Psoas muscle (tissue), 8 donors: ENCODE measurements around the gene ATG7. TPM values are rescaled to one million over a fixed set of nuclear protein-coding genes. Genes with fewer than 3 reads are reported as not detected.

Experiments
- ATAC-seq, 4 donors: fragments of 200-7000 bp; cut with Tn5 transposase; one replicate each; pipeline ENCODE4 v1.9.1; 2020; ENCODE audit warnings: moderate library complexity in 3 of 4, mild to moderate bottlenecking in 2 of 4
- DNase-seq, 2 donors: peaks; one replicate each; pipeline ENCODE4 v3.0.0-alpha.2; 2020
- H3K27ac ChIP-seq: fragments of 200-600 bp; one replicate; pipeline ENCODE4 v1.8.0; 2022
- H3K27me3 ChIP-seq, 3 donors: fragments of 200-600 bp in 1 of 3; one replicate each; pipeline versions ENCODE4 v1.6.1 to v1.8.0; 2013 to 2022; ENCODE audit warnings: low read length in 2 of 3, mild to moderate bottlenecking in 2 of 3, moderate library complexity in 1 of 3; ENCODE audit not compliant: insufficient read depth in 3 of 3
- H3K36me3 ChIP-seq, 2 donors: fragments of 200-600 bp in 1 of 2; one replicate each; pipeline versions ENCODE4 v1.6.1 to v1.8.0; 2013 to 2022; ENCODE audit warnings: low read depth in 1 of 2, mild to moderate bottlenecking in 1 of 2, moderate library complexity in 1 of 2; ENCODE audit not compliant: insufficient read depth in 1 of 2
- H3K4me1 ChIP-seq: fragments of 200-600 bp; one replicate; pipeline ENCODE4 v1.8.0; 2022
- H3K4me3 ChIP-seq: fragments of 200-600 bp; one replicate; pipeline ENCODE4 v1.8.0; 2022; ENCODE audit warnings: mild to moderate bottlenecking
- H3K9me3 ChIP-seq: fragments of 200-600 bp; one replicate; pipeline ENCODE4 v1.8.0; 2022
- CTCF ChIP-seq: fragments of 200-600 bp; IDR thresholded peaks from one replicate; pipeline ENCODE4 v1.8.0; 2022; ENCODE audit warnings: antibody characterized with exemption
- WGBS, 3 donors: extraction: QIAGEN DNeasy Blood & Tissue Kit; methylation state at CpG; one replicate each; pipeline versions ENCODE4 v1.1.6 to v1.1.7; 2013; 5-methylcytosine and 5-hydroxymethylcytosine counted together
- intact Hi-C, 2 donors: fragments of 100-400 bp; cut with DNase I; formaldehyde crosslinking; loops; one replicate each; pipeline versions ENCODE4 v1.11.0 to v1.14.2; 2022
- polyA plus RNA-seq, 3 donors: library from polyadenylated mRNA; stranded (reverse); fragments of 200-250 nt; gene quantifications; one replicate each; pipeline ENCODE4 v1.2.3, GENCODE V29; 2013
- total RNA-seq, 4 donors: library from RNA; stranded (reverse); fragmentation: NEBNext Ultra II Directional in 2 of 4; extraction: Animal tissue kit (Norgen Biotek cat#: 25700) in 2 of 4; gene quantifications; one replicate each; pipeline versions ENCODE4 v1.2.1 to v1.2.4, GENCODE V29; 2021 to 2023
- donor health status: healthy with polysubstance abuse.
- donor health status: DM: no; HTN: no; CAD: no; lungs with moderate emphysema.
- donor health status: Bipolar disorder and iron deficiency.
- donor health status: healthy.
- donor health status: DM: yes; HTN: yes; CAD: no.
- donor health status: DM: no; HTN: no; CAD: no.
- donor health status: DM: no; HTN: no; CAD: no.
- donor health status: DM: yes; HTN: yes; CAD: no.

The ATG7 gene
- total and polyA plus RNA-seq, 7 donors: 5.9 to 15.0 (median 13.5) TPM

- Histone ChIP-seq H3K27ac (no peak overlapping the region), H3K4me1 (peaks cover 10% of the 10 kb centered on the region), H3K36me3 (no peaks in the 10 kb centered on the region), H3K4me3 (no peak overlapping the region), H3K27me3 (no peaks in the 10 kb centered on the region), H3K9me3 (no peaks in the 10 kb centered on the region)
- DNase-seq (no peak), ATAC-seq (no peak)
- intact Hi-C loops: no loop called here
- TF ChIP-seq CTCF: no peak
- 85 to 88% (median 87%) methylated on average over 2 of the region's 2 CpGs for WGBS, 3 donors
Measured at GRCh38 chr3:11547498-11547897, 275.3 kb downstream of the ATG7 start.

GRCh38 chr3:11548721-11549131 is 276.5 kb downstream of the ATG7 start:
- DNase-seq (no peak), ATAC-seq (peak; percentile 51 to 78 (median 68))
- no peak for TF ChIP-seq CTCF
- Histone ChIP-seq H3K36me3 (no peaks in the 10 kb centered on the region), H3K4me3 (no peak overlapping the region), H3K4me1 (peaks cover 16% of the 10 kb centered on the region), H3K27me3 (no peaks in the 10 kb centered on the region), H3K27ac (peak overlapping the region; percentile 39), H3K9me3 (no peaks in the 10 kb centered on the region)
- intact Hi-C loops: no loop called here
- WGBS, 3 donors: 16 to 28% (median 16%) methylated on average over 7 of the region's 7 CpGs

GRCh38 chr3:11549580-11550140 is 277.5 kb downstream of the ATG7 start:
- Histone ChIP-seq H3K27me3 (no peaks in the 10 kb centered on the region), H3K36me3 (peaks cover 0 to 9% of the 10 kb centered on the region in 2 donors), H3K4me1 (peaks cover 23% of the 10 kb centered on the region), H3K27ac (peak overlapping the region; percentile 39), H3K4me3 (no peak overlapping the region), H3K9me3 (no peaks in the 10 kb centered on the region)
- 78 to 83% (median 78%) methylated on average over 9 of the region's 9 CpGs for WGBS, 3 donors
- ATAC-seq (no peak), DNase-seq (no peak)
- intact Hi-C loops: no loop called here
- TF ChIP-seq CTCF: no peak

- H3K36me3 ChIP-seq: peaks cover 0 to 19% of the 10 kb centered on the region in 2 donors
- TF ChIP-seq CTCF: no peak
- DNase-seq: no peak
- H3K4me1 ChIP-seq: peaks cover 32% of the 10 kb centered on the region
- H3K9me3 ChIP-seq: no peaks in the 10 kb centered on the region
- no peak overlapping the region for H3K4me3 ChIP-seq
- H3K27ac ChIP-seq: peak overlapping the region; percentile 16
- 76 to 79% (median 78%) methylated on average over 17 of the region's 17 CpGs for WGBS, 3 donors
- ATAC-seq: no peak
- H3K27me3 ChIP-seq: no peaks in the 10 kb centered on the region
- intact Hi-C loops: no loop called here
Measured at GRCh38 chr3:11551036-11551435, 278.8 kb downstream of the ATG7 start.
